HUES6 (cell line): ENCODE measurements around the gene PPFIBP1.
"Not testable (repeated sequence)": the region's sequence is repeated elsewhere in the genome, so short reads cannot be mapped to it uniquely, and the experiment has no call there.

Experiments used
- H3K27ac ChIP-seq: 2 replicates; pipeline ENCODE4 v1.7.0; 2013; ENCODE audit warnings: low read depth, mild to moderate bottlenecking, low read length, inconsistent platforms
- H3K27me3 ChIP-seq: 2 replicates; pipeline ENCODE4 v1.6.1; 2013; ENCODE audit warnings: low read length; ENCODE audit not compliant: control insufficient read depth, insufficient read depth
- H3K36me3 ChIP-seq: 2 replicates; pipeline ENCODE4 v1.6.1; 2013; ENCODE audit warnings: low read length; ENCODE audit not compliant: control insufficient read depth, insufficient read depth
- H3K4me1 ChIP-seq: 2 replicates; pipeline ENCODE4 v1.6.1; 2013; ENCODE audit warnings: low read length; ENCODE audit not compliant: control insufficient read depth, insufficient read depth
- H3K4me3 ChIP-seq: 2 replicates; pipeline ENCODE4 v1.5.1; 2013; ENCODE audit warnings: low read depth, low read length
- H3K9ac ChIP-seq: one replicate; pipeline ENCODE4 v1.6.1; 2013; ENCODE audit warnings: mild to moderate bottlenecking, low read length
- H3K9me3 ChIP-seq: 2 replicates; pipeline ENCODE4 v1.6.1; 2013; ENCODE audit warnings: low read depth, low read length; ENCODE audit not compliant: control insufficient read depth, insufficient read depth

The PPFIBP1 gene

GRCh38 chr12:27616356-27617142, 92.5 kb downstream of the PPFIBP1 start:
- H3K4me3 ChIP-seq: no peak overlapping the region
- H3K4me1 ChIP-seq: peaks cover 12% of the 10 kb centered on the region
- no peak overlapping the region for H3K9ac ChIP-seq
- H3K9me3 ChIP-seq: no peaks in the 10 kb centered on the region
- no peak overlapping the region; the same call in 1 of the 2 replicates for H3K27ac ChIP-seq
- H3K27me3 ChIP-seq: no peaks in the 10 kb centered on the region
- H3K36me3 ChIP-seq: no peaks in the 10 kb centered on the region

DNA sequence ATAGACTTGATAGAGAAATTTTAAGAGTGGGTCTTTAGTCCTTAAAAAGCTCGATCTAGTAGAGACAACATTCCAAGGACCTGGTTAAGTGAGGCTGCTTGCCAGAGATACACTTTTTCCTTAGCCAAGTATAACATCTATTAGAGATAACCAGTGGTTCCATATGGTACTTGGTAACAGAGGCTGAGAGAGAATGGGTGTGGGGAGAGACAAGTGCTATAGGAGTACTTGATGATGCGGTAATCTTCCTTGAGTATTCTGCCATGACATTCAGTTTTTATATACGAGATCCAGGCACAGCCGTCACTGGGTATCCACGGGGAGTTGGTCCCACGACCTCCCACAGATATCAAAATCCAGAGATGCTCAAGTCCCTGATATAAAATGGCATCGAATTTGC, 94.8 kb downstream of the PPFIBP1 start:
- no peaks in the 10 kb centered on the region for H3K27me3 ChIP-seq
- H3K4me3 ChIP-seq: no peak overlapping the region
- no peaks in the 10 kb centered on the region for H3K36me3 ChIP-seq
- no peak overlapping the region for H3K27ac ChIP-seq
- H3K9ac ChIP-seq: no peak overlapping the region
- no peaks in the 10 kb centered on the region for H3K9me3 ChIP-seq
- peaks cover 12% of the 10 kb centered on the region for H3K4me1 ChIP-seq

GRCh38 chr12:27619308-27619707, 95.3 kb downstream of the PPFIBP1 start:
- Histone ChIP-seq H3K27ac (no peak overlapping the region), H3K4me1 (peaks cover 12% of the 10 kb centered on the region), H3K9me3 (no peaks in the 10 kb centered on the region), H3K9ac (no peak overlapping the region), H3K27me3 (no peaks in the 10 kb centered on the region), H3K4me3 (no peak overlapping the region), H3K36me3 (no peaks in the 10 kb centered on the region)

DNA sequence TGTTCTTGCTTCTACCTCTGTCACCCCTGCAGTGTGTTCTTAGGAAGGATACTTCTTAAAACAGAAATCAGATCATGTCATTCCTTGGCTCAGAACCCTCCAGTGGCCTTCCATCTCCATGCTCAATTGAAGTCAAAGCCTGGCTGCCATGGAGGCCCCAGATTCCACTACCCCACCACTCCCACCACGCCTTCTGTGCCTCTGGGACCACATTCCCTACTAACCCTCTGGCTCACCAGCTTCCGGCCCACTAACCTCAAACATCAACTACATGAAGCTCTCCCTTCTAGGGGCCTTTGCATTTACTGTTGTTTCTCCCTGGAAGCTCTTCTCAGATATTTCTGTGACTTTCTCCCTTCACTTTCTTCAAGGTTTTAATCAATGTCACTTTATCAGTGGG, 96.1 kb downstream of the PPFIBP1 start:
- Histone ChIP-seq H3K27me3 (no peaks in the 10 kb centered on the region), H3K27ac (no peak overlapping the region), H3K9me3 (no peaks in the 10 kb centered on the region), H3K36me3 (no peaks in the 10 kb centered on the region), H3K9ac (no peak overlapping the region), H3K4me1 (peaks cover 7% of the 10 kb centered on the region), H3K4me3 (no peak overlapping the region)

DNA sequence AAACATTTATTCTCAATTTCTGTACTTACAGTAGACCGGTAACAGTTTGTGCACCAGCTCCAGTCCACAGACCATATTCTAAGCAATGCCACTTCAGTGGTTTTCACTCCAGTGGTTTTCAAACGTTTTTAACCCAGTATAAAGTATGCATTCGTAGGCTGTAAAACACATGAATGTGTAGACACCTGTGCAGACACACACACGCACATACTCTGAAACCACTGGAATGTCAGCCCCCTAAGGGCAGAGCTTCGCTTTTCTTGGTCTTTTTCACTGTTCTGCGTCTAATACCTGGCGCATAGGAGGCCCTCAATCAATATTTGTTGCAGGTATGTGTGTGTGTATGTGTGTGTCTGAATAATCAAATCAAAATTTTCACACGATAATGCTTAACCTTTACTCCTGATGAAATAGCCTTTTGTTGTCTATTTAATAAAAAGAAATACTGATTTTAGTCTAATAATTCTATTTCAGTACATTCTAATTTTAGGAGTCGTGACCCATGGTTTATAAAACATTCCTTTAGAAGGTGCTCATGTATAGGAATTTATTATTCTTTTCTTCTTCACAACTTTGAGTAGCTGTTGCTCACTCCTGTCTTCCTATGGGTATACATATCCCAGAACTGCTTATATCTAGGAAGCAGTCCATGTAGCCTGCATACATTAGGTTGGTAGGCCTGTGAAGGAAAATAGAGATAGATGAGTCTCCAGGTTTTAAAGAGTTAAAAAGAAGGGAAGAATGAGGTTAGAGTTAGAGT, 98.6 kb downstream of the PPFIBP1 start:
- no peaks in the 10 kb centered on the region for H3K4me1 ChIP-seq

GRCh38 chr12:27623645-27624044, 99.6 kb downstream of the PPFIBP1 start:
- Histone ChIP-seq H3K27ac (no peak overlapping the region), H3K4me1 (no peaks in the 10 kb centered on the region), H3K36me3 (no peaks in the 10 kb centered on the region), H3K9me3 (no peaks in the 10 kb centered on the region), H3K4me3 (no peak overlapping the region), H3K27me3 (no peaks in the 10 kb centered on the region), H3K9ac (no peak overlapping the region)

More for the DNA sequence above, 98.6 kb downstream of the PPFIBP1 start:
- H3K9ac ChIP-seq: no peak overlapping the region
- H3K27ac ChIP-seq: no peak overlapping the region
- no peaks in the 10 kb centered on the region for H3K36me3 ChIP-seq
- H3K9me3 ChIP-seq: no peaks in the 10 kb centered on the region
- no peaks in the 10 kb centered on the region for H3K27me3 ChIP-seq
- H3K4me3 ChIP-seq: no peak overlapping the region

- Histone ChIP-seq H3K9me3 (no peaks in the 10 kb centered on the region), H3K4me1 (no peaks in the 10 kb centered on the region), H3K27me3 (no peaks in the 10 kb centered on the region), H3K36me3 (no peaks in the 10 kb centered on the region), H3K9ac (no peak overlapping the region), H3K27ac (no peak overlapping the region), H3K4me3 (no peak overlapping the region)
Measured at GRCh38 chr12:27624586-27624985, 100.6 kb downstream of the PPFIBP1 start.

DNA sequence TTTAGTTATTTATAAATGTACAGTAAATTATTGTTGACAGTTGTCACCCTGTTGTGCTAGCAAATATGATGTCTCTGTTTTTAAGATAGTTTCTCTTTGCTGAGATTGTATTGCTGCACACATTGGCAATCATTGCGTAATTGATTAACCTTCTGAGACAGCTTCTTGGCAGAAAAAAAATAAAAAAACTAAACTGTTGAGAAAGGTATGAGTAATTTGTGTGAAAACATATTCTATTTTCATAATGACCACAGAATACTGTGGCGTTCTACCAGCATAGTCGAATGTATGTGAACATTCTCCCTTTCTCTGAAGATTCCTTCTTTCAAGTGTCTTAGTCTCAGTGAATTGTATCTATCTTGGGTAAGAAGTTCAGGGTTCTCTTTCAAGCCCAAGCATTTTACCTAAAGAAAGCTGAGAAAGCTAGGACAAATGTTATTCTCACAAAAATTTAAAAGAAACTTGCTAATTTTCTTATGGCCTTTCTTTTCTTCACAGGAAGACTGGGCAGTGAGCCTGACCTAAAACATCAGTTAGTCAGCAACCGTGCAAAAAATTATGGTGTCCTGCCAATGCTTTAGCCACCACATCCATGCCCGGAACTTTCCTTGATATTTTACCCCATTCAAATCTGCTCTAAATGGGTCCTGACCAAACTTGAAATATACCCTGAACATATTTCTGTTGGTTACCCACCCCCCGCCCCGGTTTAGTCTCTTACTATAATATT, 103.3 kb downstream of the PPFIBP1 start:
- no peaks in the 10 kb centered on the region for H3K9me3 ChIP-seq
- no peak overlapping the region for H3K9ac ChIP-seq
- H3K27ac ChIP-seq: no peak overlapping the region
- H3K27me3 ChIP-seq: no peaks in the 10 kb centered on the region
- H3K4me1 ChIP-seq: no peaks in the 10 kb centered on the region
- no peaks in the 10 kb centered on the region for H3K36me3 ChIP-seq
- H3K4me3 ChIP-seq: no peak overlapping the region

DNA sequence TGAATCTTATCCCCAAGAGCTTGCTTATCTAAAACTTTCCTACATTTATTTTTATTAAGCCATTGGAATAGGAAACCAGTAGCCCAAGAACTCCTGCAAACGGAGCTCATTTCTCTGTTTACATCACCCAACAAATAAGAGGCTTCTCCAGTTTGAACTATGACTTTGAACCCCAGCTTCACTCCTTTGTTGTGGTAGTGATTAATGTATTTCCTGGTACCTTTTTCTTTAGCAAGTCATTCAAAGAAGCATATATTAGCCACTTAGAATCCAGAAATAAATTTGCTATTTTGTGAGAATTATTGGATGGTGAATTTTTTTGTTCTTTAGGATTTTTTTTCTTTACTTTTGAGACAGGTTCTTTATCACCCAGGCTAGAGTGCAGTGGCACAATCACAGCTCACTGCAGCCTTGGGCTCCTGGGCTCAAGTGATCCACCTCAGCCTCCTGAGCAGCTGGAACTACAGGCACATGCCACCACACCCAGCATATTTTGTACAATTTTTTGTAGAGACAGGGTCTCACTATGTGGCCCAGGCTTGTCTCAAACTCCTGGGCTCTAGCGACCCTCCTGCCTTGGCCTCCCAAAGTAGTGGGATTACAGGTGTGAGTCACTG, 104.0 kb downstream of the PPFIBP1 start:
- H3K36me3 ChIP-seq, H3K27me3 ChIP-seq, H3K9me3 ChIP-seq, H3K27ac ChIP-seq, H3K4me1 ChIP-seq, H3K4me3 ChIP-seq, H3K9ac ChIP-seq: not testable (repeated sequence)

- H3K36me3 ChIP-seq, H3K9me3 ChIP-seq, H3K4me1 ChIP-seq, H3K27ac ChIP-seq, H3K4me3 ChIP-seq, H3K27me3 ChIP-seq, H3K9ac ChIP-seq: not testable (repeated sequence)
Measured at GRCh38 chr12:27630219-27630618, 106.2 kb downstream of the PPFIBP1 start.
